ENCODE results near the gene TAS2R39. TPM values are rescaled to one million over a fixed set of nuclear protein-coding genes. Genes with fewer than 3 reads are reported as not detected.
"Not testable (repeated sequence)": the region's sequence is repeated elsewhere in the genome, so short reads cannot be mapped to it uniquely, and the experiment has no call there.

Gene TAS2R39
- total RNA-seq, 4 donors from 2014 or later, result not detected

- no peak for ATAC-seq (ENCODE audit: low FRiP score)
- DNase-seq (ENCODE audit: low spot score), result no peak
- no peak for TF ChIP-seq CTCF (IDR thresholded peaks at IDR 0.05)
These were observed 7.1 kb upstream of the TAS2R39 start for GRCh38 chr7:143176128-143176527.

GRCh38 chr7:143177374-143178119 is 5.7 kb upstream of the TAS2R39 start:
- ATAC-seq (ENCODE audit: low FRiP score), result no peak
- no peak for TF ChIP-seq CTCF (IDR thresholded peaks at IDR 0.05)
- no peak for DNase-seq (ENCODE audit: low spot score)

- ATAC-seq (ENCODE audit: low FRiP score); DNase-seq (ENCODE audit: low spot score): not testable (repeated sequence)
These were observed 2.4 kb upstream of the TAS2R39 start for GRCh38 chr7:143180771-143181170.

GRCh38 chr7:143181349-143181748 is 1.9 kb upstream of the TAS2R39 start:
- no peak for TF ChIP-seq CTCF (IDR thresholded peaks at IDR 0.05)
- ATAC-seq (ENCODE audit: low FRiP score), result no peak
- no peak for DNase-seq (ENCODE audit: low spot score)

- ATAC-seq (ENCODE audit: low FRiP score), result no peak
- no peak for TF ChIP-seq CTCF (IDR thresholded peaks at IDR 0.05)
These were observed 2.3 kb downstream of the TAS2R39 start for GRCh38 chr7:143185551-143185950.

GRCh38 chr7:143188994-143189393 is 5.8 kb downstream of the TAS2R39 start:
- no peak for TF ChIP-seq CTCF (IDR thresholded peaks at IDR 0.05)
- ATAC-seq (ENCODE audit: low FRiP score), result no peak
- DNase-seq (ENCODE audit: low spot score), result no peak

More at GRCh38 chr7:143185551-143185950, 2.3 kb downstream of the TAS2R39 start:
- no peak for DNase-seq (ENCODE audit: low spot score)

GRCh38 chr7:143193880-143194279 is 10.7 kb downstream of the TAS2R39 start:
- no peak for TF ChIP-seq CTCF (IDR thresholded peaks at IDR 0.05)
- DNase-seq (ENCODE audit: low spot score) (no peak), ATAC-seq (ENCODE audit: low FRiP score) (no peak)

Data from omental fat pad (tissue), 4 donors.